H9 (cell line): Measurements from ENCODE around the gene MYLK. TPM values are rescaled to one million over a fixed set of nuclear protein-coding genes. Genes with fewer than 3 reads are reported as not detected.
"Not testable (repeated sequence)": the region's sequence is repeated elsewhere in the genome, so short reads cannot be mapped to it uniquely, and the experiment has no call there.

Experiments used
- DNase-seq: peaks from one replicate; pipeline ENCODE4 v3.0.0-alpha.2; 2017
- H2AFZ ChIP-seq: one replicate; pipeline ENCODE4 v1.6.1; 2013; ENCODE audit warnings: mild to moderate bottlenecking, low read length, control low read depth, moderate library complexity
- H2AK5ac ChIP-seq: 2 replicates; pipeline ENCODE4 v1.6.1; 2013; ENCODE audit warnings: low read length, control low read depth, mixed read lengths; ENCODE audit not compliant: insufficient read length
- H2BK120ac ChIP-seq: one replicate; pipeline ENCODE4 v1.6.1; 2013; ENCODE audit warnings: low read depth, mild to moderate bottlenecking, low read length, control low read depth, inconsistent platforms; ENCODE audit not compliant: poor library complexity, severe bottlenecking
- H2BK12ac ChIP-seq: 2 replicates; pipeline ENCODE4 v1.6.1; 2013; ENCODE audit warnings: low read length, control low read depth, mixed read lengths, low read depth; ENCODE audit not compliant: insufficient read length
- H2BK15ac ChIP-seq: 2 replicates; pipeline ENCODE4 v1.6.1; 2013; ENCODE audit warnings: low read depth, low read length, control low read depth
- H2BK20ac ChIP-seq: one replicate; pipeline ENCODE4 v1.6.1; 2013; ENCODE audit warnings: low read depth, mild to moderate bottlenecking, low read length, control low read depth, inconsistent platforms; ENCODE audit not compliant: poor library complexity, severe bottlenecking
- H2BK5ac ChIP-seq: 2 replicates; pipeline ENCODE4 v1.6.1; 2013; ENCODE audit warnings: low read length, control low read depth, mixed read lengths; ENCODE audit not compliant: insufficient read length
- H3K14ac ChIP-seq: 2 replicates; pipeline ENCODE4 v1.6.1; 2013; ENCODE audit warnings: low read length, control low read depth; ENCODE audit not compliant: insufficient read depth
- H3K18ac ChIP-seq: 2 replicates; pipeline ENCODE4 v1.6.1; 2013; ENCODE audit warnings: low read depth, mild to moderate bottlenecking, mixed read lengths, low read length, control low read depth; ENCODE audit not compliant: insufficient read length
- H3K23ac ChIP-seq: 2 replicates; pipeline ENCODE4 v1.6.1; 2013; ENCODE audit warnings: low read length, control low read depth, mixed read lengths, low read depth; ENCODE audit not compliant: insufficient read length
- H3K23me2 ChIP-seq: 2 replicates; pipeline ENCODE4 v1.6.1; 2013; ENCODE audit warnings: low read depth, mild to moderate bottlenecking, mixed read lengths, low read length, control low read depth; ENCODE audit not compliant: insufficient read length, poor library complexity, severe bottlenecking
- H3K27ac ChIP-seq: 2 replicates; pipeline ENCODE4 v1.5.1; 2013; ENCODE audit warnings: low read length, control low read depth, mixed read lengths, low read depth; ENCODE audit not compliant: insufficient read length
- H3K27me3 ChIP-seq: 2 replicates; pipeline ENCODE4 v1.6.1; 2013; ENCODE audit warnings: low read length, control low read depth, inconsistent platforms; ENCODE audit not compliant: insufficient read depth
- H3K4ac ChIP-seq: 2 replicates; pipeline ENCODE4 v1.6.1; 2013; ENCODE audit warnings: low read depth, mild to moderate bottlenecking, control low read depth, inconsistent platforms, low read length, moderate library complexity
- H3K4me1 ChIP-seq: 2 replicates; pipeline ENCODE4 v1.6.1; 2013; ENCODE audit warnings: low read length, control low read depth, inconsistent platforms; ENCODE audit not compliant: insufficient read depth
- H3K4me2 ChIP-seq: 2 replicates; pipeline ENCODE4 v1.6.1; 2013; ENCODE audit warnings: low read length, control low read depth, mixed read lengths; ENCODE audit not compliant: insufficient read length, insufficient read depth
- H3K56ac ChIP-seq: 2 replicates; pipeline ENCODE4 v1.6.1; 2013; ENCODE audit warnings: low read depth, mild to moderate bottlenecking, mixed read lengths, low read length, control low read depth; ENCODE audit not compliant: insufficient read length
- H3K79me1 ChIP-seq: 2 replicates; pipeline ENCODE4 v1.6.1; 2013; ENCODE audit warnings: low read depth, mild to moderate bottlenecking, moderate library complexity, low read length, control low read depth, inconsistent platforms; ENCODE audit not compliant: insufficient read depth, poor library complexity, severe bottlenecking
- H3K79me2 ChIP-seq: 2 replicates; pipeline ENCODE4 v1.6.1; 2013; ENCODE audit warnings: low read length, control low read depth, inconsistent platforms; ENCODE audit not compliant: insufficient read depth
- H3K9ac ChIP-seq: 2 replicates; pipeline ENCODE4 v1.6.1; 2013; ENCODE audit warnings: low read length, control low read depth, mixed read lengths; ENCODE audit not compliant: insufficient read length; ENCODE audit errors: extremely low read depth
- H3K9me3 ChIP-seq: one replicate; pipeline ENCODE4 v1.6.1; 2013; ENCODE audit warnings: low read depth, low read length, inconsistent platforms; ENCODE audit not compliant: control insufficient read depth
- H3T11ph ChIP-seq: one replicate; pipeline ENCODE4 v1.6.1; 2013; ENCODE audit warnings: mild to moderate bottlenecking, low read length, control low read depth, inconsistent platforms
- H4K20me1 ChIP-seq: one replicate; pipeline ENCODE4 v1.6.1; 2013; ENCODE audit not compliant: control insufficient read depth, insufficient read length, insufficient read depth
- H4K5ac ChIP-seq: 2 replicates; pipeline ENCODE4 v1.6.1; 2013; ENCODE audit warnings: low read depth, mild to moderate bottlenecking, mixed read lengths, low read length, control low read depth; ENCODE audit not compliant: insufficient read length
- H4K8ac ChIP-seq: replicated peaks from 2 replicates; pipeline ENCODE4 v1.6.1; 2013; ENCODE audit warnings: low read length, control low read depth, mixed read lengths, low read depth; ENCODE audit not compliant: insufficient read length
- H4K91ac ChIP-seq: 2 replicates; pipeline ENCODE4 v1.6.1; 2013; ENCODE audit warnings: low read depth, mild to moderate bottlenecking, moderate library complexity, mixed read lengths, low read length, control low read depth; ENCODE audit not compliant: insufficient read length
- H3K27ac Mint-ChIP-seq, 3 experiments: 2 replicates in 2 of 3; 3 replicates in 1 of 3; pipeline ENCODE4 v1.8.0; 2020 to 2021; ENCODE audit warnings: mixed read lengths in 3 of 3, mild to moderate bottlenecking in 1 of 3, moderate library complexity in 1 of 3
- H3K27me3 Mint-ChIP-seq: 2 replicates; pipeline ENCODE4 v1.8.0; 2021; ENCODE audit warnings: low read depth, mild to moderate bottlenecking, moderate library complexity, mixed read lengths
- H3K36me3 Mint-ChIP-seq, 3 experiments: 2 replicates in 2 of 3; 3 replicates in 1 of 3; pipeline ENCODE4 v1.8.0; 2020 to 2021; ENCODE audit warnings: low read depth in 3 of 3, mixed read lengths in 3 of 3; ENCODE audit not compliant: insufficient read depth in 1 of 3
- H3K4me1 Mint-ChIP-seq, 2 experiments: 2 replicates each; pipeline ENCODE4 v1.8.0; 2020; ENCODE audit warnings: mixed read lengths in 2 of 2
- H3K4me3 Mint-ChIP-seq, 2 experiments: 2 replicates in 1 of 2; 3 replicates in 1 of 2; pipeline ENCODE4 v1.8.0; 2020 to 2021; ENCODE audit warnings: mild to moderate bottlenecking in 2 of 2, mixed read lengths in 2 of 2, moderate library complexity in 1 of 2
- H3K9me3 Mint-ChIP-seq, 2 experiments: 2 replicates in 1 of 2; 3 replicates in 1 of 2; pipeline ENCODE4 v1.8.0; 2020; ENCODE audit warnings: mild to moderate bottlenecking in 2 of 2, mixed read lengths in 2 of 2, moderate library complexity in 1 of 2
- WGBS: extraction: QIAGEN DNeasy Blood & Tissue Kit; methylation state at CpG from one replicate; pipeline ENCODE4 v1.1.7; 2013; ENCODE audit warnings: missing lambda C conversion rate, low lambda C conversion rate, mixed read lengths; ENCODE audit not compliant: insufficient read length; ENCODE audit errors: extremely low coverage; 5-methylcytosine and 5-hydroxymethylcytosine counted together
- total RNA-seq: library from RNA; stranded (reverse); gene quantifications from 2 replicates; pipeline ENCODE4 v1.2.1, GENCODE V29; 2021
- TF ChIP-seq, protein P1 (sequence below): fragments of 200-600 bp; sonication (generic); conservative IDR thresholded peaks from 3 replicates; pipeline ENCODE4 v1.8.0; 2021; ENCODE audit warnings: antibody characterized with exemption, mild to moderate bottlenecking

MYLK gene
- total RNA-seq, 1 experiment from 2014 or later: 10.1 TPM

- no CpG with 5 or more reads among the region's 1 CpG for WGBS
- Histone ChIP-seq H3K4me1 (no peaks in the 10 kb centered on the region), H3K23ac (no peak overlapping the region), H3K27me3 (no peaks in the 10 kb centered on the region), H3K14ac (no peak overlapping the region), H4K8ac (no peak overlapping the region), H2AFZ (no peak overlapping the region), H3T11ph (no peak overlapping the region), H2BK12ac (no peak overlapping the region), H3K56ac (no peak overlapping the region), H3K79me2 (no peaks in the 10 kb centered on the region), H3K79me1 (no peaks in the 10 kb centered on the region), H2BK120ac (no peak overlapping the region), H2AK5ac (no peak overlapping the region), H4K91ac (no peak overlapping the region), H3K23me2 (no peaks in the 10 kb centered on the region), H3K18ac (no peak overlapping the region), H3K4ac (no peak overlapping the region), H2BK15ac (no peak overlapping the region), H4K5ac (no peak overlapping the region), H3K9me3 (no peaks in the 10 kb centered on the region), H3K9ac (no peak overlapping the region), H2BK5ac (no peak overlapping the region), H3K27ac (no peak overlapping the region), H3K4me2 (no peak overlapping the region), H4K20me1 (no peaks in the 10 kb centered on the region), H2BK20ac (no peak overlapping the region)
- Mint-ChIP-seq H3K4me1 (no peaks in the 10 kb centered on the region), H3K9me3 (peaks cover 44 to 49% of the 10 kb centered on the region in 2 experiments), H3K4me3 (no peak overlapping the region), H3K27me3 (peaks cover 2% of the 10 kb centered on the region; the same call in 1 of the 2 replicates), H3K36me3 (peaks cover 18 to 54% (median 19%) of the 10 kb centered on the region in 3 experiments), H3K27ac (no peak overlapping the region)
- no peak for DNase-seq
- TF ChIP-seq, protein P1, sequence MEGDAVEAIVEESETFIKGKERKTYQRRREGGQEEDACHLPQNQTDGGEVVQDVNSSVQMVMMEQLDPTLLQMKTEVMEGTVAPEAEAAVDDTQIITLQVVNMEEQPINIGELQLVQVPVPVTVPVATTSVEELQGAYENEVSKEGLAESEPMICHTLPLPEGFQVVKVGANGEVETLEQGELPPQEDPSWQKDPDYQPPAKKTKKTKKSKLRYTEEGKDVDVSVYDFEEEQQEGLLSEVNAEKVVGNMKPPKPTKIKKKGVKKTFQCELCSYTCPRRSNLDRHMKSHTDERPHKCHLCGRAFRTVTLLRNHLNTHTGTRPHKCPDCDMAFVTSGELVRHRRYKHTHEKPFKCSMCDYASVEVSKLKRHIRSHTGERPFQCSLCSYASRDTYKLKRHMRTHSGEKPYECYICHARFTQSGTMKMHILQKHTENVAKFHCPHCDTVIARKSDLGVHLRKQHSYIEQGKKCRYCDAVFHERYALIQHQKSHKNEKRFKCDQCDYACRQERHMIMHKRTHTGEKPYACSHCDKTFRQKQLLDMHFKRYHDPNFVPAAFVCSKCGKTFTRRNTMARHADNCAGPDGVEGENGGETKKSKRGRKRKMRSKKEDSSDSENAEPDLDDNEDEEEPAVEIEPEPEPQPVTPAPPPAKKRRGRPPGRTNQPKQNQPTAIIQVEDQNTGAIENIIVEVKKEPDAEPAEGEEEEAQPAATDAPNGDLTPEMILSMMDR: no peak
These were observed 8.1 kb upstream of the MYLK start for GRCh38 chr3:123892195-123892594.

- H3K23ac ChIP-seq, H3T11ph ChIP-seq, H4K91ac ChIP-seq, H3K79me1 ChIP-seq, H3K14ac ChIP-seq, H3K27me3 Mint-ChIP-seq, H3K18ac ChIP-seq, H2BK12ac ChIP-seq, H3K4ac ChIP-seq, H3K23me2 ChIP-seq, H2BK5ac ChIP-seq, H4K5ac ChIP-seq, H2BK120ac ChIP-seq, H3K9me3 ChIP-seq, H3K4me1 ChIP-seq, H3K4me2 ChIP-seq, H2AK5ac ChIP-seq, H3K9ac ChIP-seq, H4K8ac ChIP-seq, H3K27me3 ChIP-seq, H4K20me1 ChIP-seq, H2BK20ac ChIP-seq, H3K27ac Mint-ChIP-seq, H3K56ac ChIP-seq, H2BK15ac ChIP-seq, H3K4me1 Mint-ChIP-seq, H3K27ac ChIP-seq, DNase-seq, H3K4me3 Mint-ChIP-seq, H2AFZ ChIP-seq, H3K79me2 ChIP-seq: not testable (repeated sequence)
- Mint-ChIP-seq H3K36me3 (peaks cover 18 to 54% (median 19%) of the 10 kb centered on the region in 3 experiments), H3K9me3 (peaks cover 44 to 49% of the 10 kb centered on the region in 2 experiments)
- WGBS: no CpG with 5 or more reads among the region's 1 CpG
These were observed 6.9 kb upstream of the MYLK start for GRCh38 chr3:123890991-123891390.
